Smooth muscle cell (in vitro differentiated cells): Measurements from ENCODE around the gene GSC2. TPM values are rescaled to one million over a fixed set of nuclear protein-coding genes. Genes with fewer than 3 reads are reported as not detected.

Experiments
- DNase-seq: peaks from one replicate; lab custom pipeline; 2025; ENCODE audit not compliant: unreplicated experiment; lab: John Stamatoyannopoulos, UW
- H2AFZ ChIP-seq: fragments of 200-600 bp; sonication (generic); 2 replicates; pipeline ENCODE4 v1.6.0; 2016; ENCODE audit warnings: antibody characterized with exemption, low read depth, mild to moderate bottlenecking
- H3F3A ChIP-seq: fragments of 200-600 bp; sonication (generic); 2 replicates; pipeline ENCODE4 v1.6.0; 2017; ENCODE audit warnings: antibody characterized with exemption, low read depth
- H3K27ac ChIP-seq: fragments of 200-600 bp; sonication (generic); 2 replicates; pipeline ENCODE4 v1.5.1; 2016; ENCODE audit warnings: low read depth, mild to moderate bottlenecking
- H3K27me3 ChIP-seq: fragments of 200-600 bp; sonication (generic); 2 replicates; pipeline ENCODE4 v1.6.1; 2016; ENCODE audit warnings: low read depth, mild to moderate bottlenecking
- H3K36me3 ChIP-seq: fragments of 200-600 bp; sonication (generic); 2 replicates; pipeline ENCODE4 v1.5.1; 2016; ENCODE audit warnings: low read depth
- H3K4me1 ChIP-seq: fragments of 200-600 bp; sonication (generic); 2 replicates; pipeline ENCODE4 v1.5.1; 2016; ENCODE audit warnings: low read depth
- H3K4me2 ChIP-seq: fragments of 200-600 bp; sonication (generic); 2 replicates; pipeline ENCODE4 v1.6.0; 2016; ENCODE audit warnings: mild to moderate bottlenecking
- H3K4me3 ChIP-seq: fragments of 200-600 bp; sonication (generic); 2 replicates; pipeline ENCODE4 v1.5.1; 2016; ENCODE audit warnings: mild to moderate bottlenecking
- H3K79me2 ChIP-seq: fragments of 200-600 bp; sonication (generic); 2 replicates; pipeline ENCODE4 v1.6.0; 2016; ENCODE audit warnings: low read depth, mild to moderate bottlenecking
- H3K9ac ChIP-seq: fragments of 200-600 bp; sonication (generic); 2 replicates; pipeline ENCODE4 v1.6.0; 2016; ENCODE audit warnings: low read depth
- H3K9me3 ChIP-seq: fragments of 200-600 bp; sonication (generic); replicated peaks from 2 replicates; pipeline ENCODE4 v1.5.1; 2016; ENCODE audit warnings: low read depth
- H4K20me1 ChIP-seq: fragments of 200-600 bp; sonication (generic); 2 replicates; pipeline ENCODE4 v1.6.0; 2016; ENCODE audit warnings: low read depth
- CTCF ChIP-seq: fragments of 200-600 bp; sonication (generic); IDR thresholded peaks from 2 replicates; pipeline ENCODE4 v1.5.1; 2017; ENCODE audit warnings: borderline replicate concordance, mild to moderate bottlenecking, antibody characterized with exemption; ENCODE audit not compliant: insufficient read depth, poor library complexity, severe bottlenecking
- WGBS: methylation state at CpG from one replicate; pipeline ENCODE4 v1.1.7; 2016; ENCODE audit warnings: low lambda C conversion rate; 5-methylcytosine and 5-hydroxymethylcytosine counted together
- polyA plus RNA-seq: library from polyadenylated mRNA; unstranded; fragments of >200 nt; fragmentation: Nextera tagmentation; extraction: Ambion mirVana; gene quantifications from 2 replicates; pipeline ENCODE4 v1.2.1, GENCODE V29; 2016
- total RNA-seq: library from RNA; depleted of rRNA; stranded (reverse); fragments of >200 nt; gene quantifications from 2 replicates; pipeline ENCODE4 v1.2.3, GENCODE V29; 2014

The GSC2 gene
- total and polyA plus RNA-seq, 2 experiments from 2014 or later, result not detected

- H3F3A ChIP-seq, result no peaks in the 10 kb centered on the region
Measured at GRCh38 chr22:19183216-19183615, 33.1 kb upstream of the GSC2 start.

GRCh38 chr22:19182472-19183157, 32.5 kb upstream of the GSC2 start:
- TF ChIP-seq CTCF, result no peak
- H4K20me1 ChIP-seq, result peaks cover 2% of the 10 kb centered on the region
- no peak overlapping the region for H3K27ac ChIP-seq
- H3K27me3 ChIP-seq, result no peaks in the 10 kb centered on the region
- H2AFZ ChIP-seq, result no peak overlapping the region
- no peak overlapping the region for H3K9ac ChIP-seq
- WGBS, result 82% methylated on average over 9 of the region's 9 CpGs
- no peaks in the 10 kb centered on the region for H3F3A ChIP-seq
- H3K4me3 ChIP-seq, result no peak overlapping the region
- H3K79me2 ChIP-seq, result peaks cover 6% of the 10 kb centered on the region
- H3K4me1 ChIP-seq, result peaks cover 2% of the 10 kb centered on the region
- no peaks in the 10 kb centered on the region for H3K9me3 ChIP-seq
- H3K4me2 ChIP-seq, result no peak overlapping the region
- no peaks in the 10 kb centered on the region for H3K36me3 ChIP-seq
- DNase-seq, result no peak

More at GRCh38 chr22:19183216-19183615, 33.1 kb upstream of the GSC2 start:
- no peak overlapping the region for H2AFZ ChIP-seq
- H3K4me3 ChIP-seq, result no peak overlapping the region
- DNase-seq, result no peak
- H3K36me3 ChIP-seq, result no peaks in the 10 kb centered on the region
- H3K27ac ChIP-seq, result no peak overlapping the region
- no peaks in the 10 kb centered on the region for H3K9me3 ChIP-seq
- H3K27me3 ChIP-seq, result no peaks in the 10 kb centered on the region
- no peak overlapping the region for H3K9ac ChIP-seq
- no peak overlapping the region for H3K4me2 ChIP-seq
- 93% methylated on average over 9 of the region's 9 CpGs for WGBS
- H3K79me2 ChIP-seq, result peaks cover under 1% of the 10 kb centered on the region
- H3K4me1 ChIP-seq, result no peaks in the 10 kb centered on the region
- no peak for TF ChIP-seq CTCF
- H4K20me1 ChIP-seq, result no peaks in the 10 kb centered on the region

GRCh38 chr22:19181786-19182471, 31.8 kb upstream of the GSC2 start:
- peaks cover 9% of the 10 kb centered on the region for H4K20me1 ChIP-seq
- no peak for TF ChIP-seq CTCF
- WGBS, result 88% methylated on average over 12 of the region's 12 CpGs

More at GRCh38 chr22:19181786-19182471, 31.8 kb upstream of the GSC2 start:
- Histone ChIP-seq H3K36me3 (no peaks in the 10 kb centered on the region), H3K9ac (no peak overlapping the region), H3K27ac (no peak overlapping the region), H3K4me1 (peaks cover 5% of the 10 kb centered on the region), H3K27me3 (no peaks in the 10 kb centered on the region), H3K4me3 (no peak overlapping the region), H2AFZ (no peak overlapping the region), H3F3A (no peaks in the 10 kb centered on the region), H3K79me2 (peaks cover 13% of the 10 kb centered on the region), H3K9me3 (no peaks in the 10 kb centered on the region), H3K4me2 (no peak overlapping the region)
- DNase-seq, result no peak
